ENCODE results near the gene PCNA. TPM values are rescaled to one million over a fixed set of nuclear protein-coding genes. Genes with fewer than 3 reads are reported as not detected.

PCNA gene
- total and polyA plus RNA-seq, 9 of the 15 experiments (the other 6 are each of a cell fraction or from before 2014, with no cell fraction given) = 213 to 390 (median 291) TPM

- no peak for TF ChIP-seq ZBTB5 (IDR thresholded peaks at IDR 0.05)
- TF ChIP-seq ZNF408 (CRISPR knock-in tag; IDR thresholded peaks at IDR 0.05; ENCODE audit: low read depth) = no peak
- TF ChIP-seq NFIC (IDR thresholded peaks at IDR 0.05) = no peak
- TF ChIP-seq POLR3G (IDR thresholded peaks at IDR 0.05; ENCODE audit: extremely low read depth, insufficient read length, insufficient replicate concordance) = no peak
- no peak for TF ChIP-seq MEF2A (IDR thresholded peaks at IDR 0.05; ENCODE audit: control insufficient read depth, low read depth, low read length)
- no peak for TF ChIP-seq TFE3 (CRISPR knock-in tag; IDR thresholded peaks at IDR 0.05)
- TF ChIP-seq ZNF57 (CRISPR knock-in tag; IDR thresholded peaks at IDR 0.05) = no peak
- peak; percentile 93 for TF ChIP-seq CTCFL (IDR thresholded peaks at IDR 0.05; ENCODE audit: borderline replicate concordance, insufficient read depth, low read depth, low read length, poor library complexity, severe bottlenecking)
- TF ChIP-seq MTA2 (IDR thresholded peaks at IDR 0.05; ENCODE audit: low read depth) = no peak
- no peak for TF ChIP-seq EZH2 (IDR thresholded peaks at IDR 0.05; ENCODE audit: borderline replicate concordance, low read depth, low read length)
- TF ChIP-seq ATF2 (CRISPR knock-in tag; IDR thresholded peaks at IDR 0.05) = no peak
- TF ChIP-seq AFF4 (CRISPR knock-in tag; IDR thresholded peaks at IDR 0.05) = peak; percentile 62
- TF ChIP-seq ZZZ3 (IDR thresholded peaks at IDR 0.05) = no peak
- TF ChIP-seq ZNF449 (CRISPR knock-in tag; IDR thresholded peaks at IDR 0.05) = no peak
These were observed 6.9 kb upstream of the PCNA start, which contains the start of gene CDS2 (continued) for GRCh38 chr20:5126512-5127203.

All from K562 (cell line).